ENCODE results near the gene DAPL1. TPM values are rescaled to one million over a fixed set of nuclear protein-coding genes. Genes with fewer than 3 reads are reported as not detected.

Gene DAPL1, protein sequence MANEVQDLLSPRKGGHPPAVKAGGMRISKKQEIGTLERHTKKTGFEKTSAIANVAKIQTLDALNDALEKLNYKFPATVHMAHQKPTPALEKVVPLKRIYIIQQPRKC
- not detected in 5 replicates for total RNA-seq (2022; extraction: Qiagen RNA extraction; ENCODE audit: low read depth)

DNA sequence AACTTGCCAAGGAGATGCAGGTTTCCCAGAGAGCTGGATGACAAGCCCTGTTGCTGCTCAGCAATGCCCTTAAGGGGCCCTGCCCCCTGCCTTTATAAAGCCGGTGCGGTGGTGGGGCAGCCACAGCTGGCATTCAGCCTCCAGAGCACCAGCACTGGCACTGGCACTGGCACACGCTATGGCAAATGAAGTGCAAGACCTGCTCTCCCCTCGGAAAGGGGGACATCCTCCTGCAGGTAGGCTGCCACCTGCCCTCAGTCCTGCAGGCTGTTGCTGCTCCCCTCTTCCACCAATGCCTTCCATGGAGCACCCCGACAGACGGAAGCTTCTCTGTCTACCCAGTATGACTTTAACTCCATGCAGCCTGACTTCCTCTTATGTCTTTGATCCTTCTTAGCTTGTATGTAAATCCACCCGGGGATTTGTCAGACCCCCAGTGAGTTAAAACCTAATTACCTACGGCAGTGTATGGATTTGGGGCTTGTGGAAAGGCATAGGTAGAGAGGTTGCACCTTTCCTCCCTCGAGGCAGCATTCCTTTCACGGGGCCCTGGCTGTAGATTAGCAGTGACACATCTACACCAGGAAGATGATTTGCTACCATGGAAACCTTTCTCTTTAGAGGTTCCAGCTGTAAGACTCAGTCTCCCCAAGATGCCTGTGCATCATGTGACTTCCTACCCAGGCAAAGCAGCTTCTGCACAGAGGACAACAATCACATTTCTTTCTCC lies at the start of gene DAPL1:
DAPL1 (plus strand) TSS at position 123 of the 730 bp plus-strand sequence; CDS start at position 179, 56 bp downstream.

Other genes starting within 250 kb of the DAPL1 start
- 6.1 to 10.0 TPM (median 8.9 TPM) in 5 replicates for gene TANC1, start 173.3 kb downstream of the DAPL1 start, total RNA-seq (2022; extraction: Qiagen RNA extraction; ENCODE audit: low read depth)